SU-DHL-6 (cell line): ENCODE data around the gene HAUS7.

Experiments used
- EZH2phosphoT487 ChIP-seq: fragments of 200-600 bp; sonication (generic), shearing (Covaris generic); conservative IDR thresholded peaks from 2 replicates; pipeline ENCODE4 v1.6.1; 2018; ENCODE audit warnings: mild to moderate bottlenecking, antibody characterized with exemption, low read length, moderate library complexity, mixed read lengths
- TF ChIP-seq, protein P1 (sequence below): fragments of 200-600 bp; sonication (generic); IDR thresholded peaks from one replicate; pipeline ENCODE4 v1.5.1; 2017; ENCODE audit warnings: antibody characterized with exemption, mild to moderate bottlenecking, low read length, moderate library complexity; ENCODE audit not compliant: insufficient read depth, poor library complexity, severe bottlenecking

GRCh38 chrX:153463031-153463430 lies 7.3 kb downstream of the HAUS7 start:
- TF ChIP-seq, protein P1, sequence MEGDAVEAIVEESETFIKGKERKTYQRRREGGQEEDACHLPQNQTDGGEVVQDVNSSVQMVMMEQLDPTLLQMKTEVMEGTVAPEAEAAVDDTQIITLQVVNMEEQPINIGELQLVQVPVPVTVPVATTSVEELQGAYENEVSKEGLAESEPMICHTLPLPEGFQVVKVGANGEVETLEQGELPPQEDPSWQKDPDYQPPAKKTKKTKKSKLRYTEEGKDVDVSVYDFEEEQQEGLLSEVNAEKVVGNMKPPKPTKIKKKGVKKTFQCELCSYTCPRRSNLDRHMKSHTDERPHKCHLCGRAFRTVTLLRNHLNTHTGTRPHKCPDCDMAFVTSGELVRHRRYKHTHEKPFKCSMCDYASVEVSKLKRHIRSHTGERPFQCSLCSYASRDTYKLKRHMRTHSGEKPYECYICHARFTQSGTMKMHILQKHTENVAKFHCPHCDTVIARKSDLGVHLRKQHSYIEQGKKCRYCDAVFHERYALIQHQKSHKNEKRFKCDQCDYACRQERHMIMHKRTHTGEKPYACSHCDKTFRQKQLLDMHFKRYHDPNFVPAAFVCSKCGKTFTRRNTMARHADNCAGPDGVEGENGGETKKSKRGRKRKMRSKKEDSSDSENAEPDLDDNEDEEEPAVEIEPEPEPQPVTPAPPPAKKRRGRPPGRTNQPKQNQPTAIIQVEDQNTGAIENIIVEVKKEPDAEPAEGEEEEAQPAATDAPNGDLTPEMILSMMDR: no peak
- no peak for TF ChIP-seq EZH2phosphoT487
